RWPE1 (cell line): ENCODE measurements around the gene ECHS1.

ENCODE experiments used
- CTCF ChIA-PET: fragments of 350-600 bp; sonication (Branson Sonifier 250); formaldehyde crosslinking; extraction: SDS; loops from one replicate; lab custom pipeline; 2021; lab: Yijun Ruan, JAX
- POLR2A ChIA-PET: fragments of 400-600 bp; formaldehyde crosslinking; extraction: SDS; loops from one replicate; lab custom pipeline; 2020; ENCODE audit warnings: antibody characterized with exemption; ENCODE audit not compliant: low non-redundant PET; lab: Yijun Ruan, JAX
- DNase-seq: peaks from one replicate; pipeline ENCODE4 v3.0.0; 2012; ENCODE audit warnings: low spot score
- H3K27ac ChIP-seq: fragments of 450-650 bp; 2 replicates; pipeline ENCODE4 v1.5.1; 2017
- CTCF ChIP-seq: fragments of 450-650 bp; conservative IDR thresholded peaks from 2 replicates; pipeline ENCODE4 v1.5.1; 2017; ENCODE audit warnings: low read depth, mild to moderate bottlenecking

Gene ECHS1

GRCh38 chr10:133315847-133316246, 57.3 kb downstream of the ECHS1 start:
- CTCF ChIA-PET: no interaction called here
- no peak for TF ChIP-seq CTCF
- POLR2A ChIA-PET: no interaction called here
- no peak for DNase-seq
- H3K27ac ChIP-seq: no peak overlapping the region

- POLR2A ChIA-PET: no interaction called here
- no peak for TF ChIP-seq CTCF
- H3K27ac ChIP-seq: 0 out of 2 replicates have a peak overlapping the region, but pooled peaks have one; percentile 7
- DNase-seq: no peak
- CTCF ChIA-PET: interaction anchor here (1.3 kb wide), 1 partner anchor 15 kb away, joined by 11 read pairs; no protein-coding TSS in a partner anchor
Measured at GRCh38 chr10:133314911-133315310, 58.2 kb downstream of the ECHS1 start.

- no peak for DNase-seq
- ChIA-PET CTCF (interaction anchor here (0.7 kb wide), 1 partner anchor 65 kb away, joined by 4 read pairs; no protein-coding TSS in a partner anchor), POLR2A (no interaction called here)
- TF ChIP-seq CTCF: no peak
- H3K27ac ChIP-seq: no peak overlapping the region
Measured at GRCh38 chr10:133313192-133313591, 60.0 kb downstream of the ECHS1 start.

GRCh38 chr10:133312769-133313145, 60.4 kb downstream of the ECHS1 start:
- POLR2A ChIA-PET: no interaction called here
- no peak for TF ChIP-seq CTCF
- CTCF ChIA-PET: no interaction called here
- H3K27ac ChIP-seq: no peak overlapping the region
- no peak for DNase-seq
